ENCODE data around the gene SLC4A3.

SLC4A3 gene

DNA sequence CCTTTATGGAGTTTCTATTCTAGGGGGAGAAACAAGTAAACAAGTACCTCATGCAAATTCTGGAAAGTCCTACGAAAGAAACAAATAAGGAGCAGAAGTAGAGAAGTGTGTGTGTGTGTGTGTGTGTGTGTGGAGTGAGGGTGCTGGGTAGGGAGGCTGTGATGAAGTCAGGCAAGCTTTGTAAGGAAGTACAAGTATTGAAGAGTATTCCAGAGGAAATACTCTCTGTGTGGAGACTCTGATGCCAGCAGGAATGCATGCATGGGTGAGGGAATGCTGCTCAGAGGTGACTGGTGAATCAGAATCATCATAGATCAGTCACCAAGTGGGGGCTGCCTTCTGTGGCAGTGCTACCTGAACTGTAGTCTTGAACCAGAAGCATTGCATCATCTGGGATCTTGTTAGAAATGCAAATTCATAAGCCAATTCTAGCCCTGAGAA lies 34.5 kb downstream of the SLC4A3 start:
- H3K27ac ChIP-seq (ENCODE audit: low read depth, low read length) = no peak overlapping the region
- H3K4me3 ChIP-seq (ENCODE audit: low read depth in 1 of 2, low read length in 2 of 2) = no peak overlapping the region
- peaks cover 0 to 7% of the 10 kb centered on the region in 2 donors for H3K9me3 ChIP-seq (ENCODE audit: control insufficient read depth in 1 of 2, low read length in 2 of 2)
- no peak overlapping the region for H3K9ac ChIP-seq (ENCODE audit: low read depth in 1 of 2, low read length in 2 of 2)
- no peaks in the 10 kb centered on the region for H3K4me1 ChIP-seq (ENCODE audit: control insufficient read depth in 1 of 2, insufficient read depth in 2 of 2, low read length in 2 of 2)
- H3K36me3 ChIP-seq (ENCODE audit: control insufficient read depth in 1 of 2, insufficient read depth in 2 of 2, low read length in 2 of 2) = no peaks in the 10 kb centered on the region
- no peaks in the 10 kb centered on the region for H3K27me3 ChIP-seq (ENCODE audit: control insufficient read depth in 1 of 2, insufficient read depth in 2 of 2, low read length in 2 of 2)

DNA sequence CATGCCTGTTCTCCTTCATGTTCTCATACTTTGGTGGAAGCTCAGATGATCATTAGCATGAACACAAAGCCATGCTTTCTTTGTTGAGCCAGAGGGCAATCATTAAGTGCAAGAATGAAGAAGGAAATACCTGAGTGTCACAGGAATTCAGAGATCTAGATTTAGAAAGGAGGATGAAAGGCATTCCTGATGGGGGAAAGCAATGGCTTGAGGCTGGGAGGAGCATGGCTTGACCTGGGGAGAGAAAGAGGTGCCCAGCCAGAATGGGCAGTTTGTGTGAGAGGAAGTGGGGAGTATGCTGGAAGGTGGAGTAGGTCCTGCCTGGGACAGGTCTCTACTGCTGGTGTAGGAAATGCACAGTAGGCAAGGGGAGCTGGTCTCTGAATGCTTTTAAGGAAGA lies 35.1 kb downstream of the SLC4A3 start:
- Histone ChIP-seq H3K27ac (ENCODE audit: low read depth, low read length) (no peak overlapping the region), H3K4me3 (ENCODE audit: low read depth in 1 of 2, low read length in 2 of 2) (no peak overlapping the region), H3K9ac (ENCODE audit: low read depth in 1 of 2, low read length in 2 of 2) (no peak overlapping the region), H3K27me3 (ENCODE audit: control insufficient read depth in 1 of 2, insufficient read depth in 2 of 2, low read length in 2 of 2) (no peaks in the 10 kb centered on the region), H3K9me3 (ENCODE audit: control insufficient read depth in 1 of 2, low read length in 2 of 2) (peaks cover 0 to 7% of the 10 kb centered on the region in 2 donors), H3K4me1 (ENCODE audit: control insufficient read depth in 1 of 2, insufficient read depth in 2 of 2, low read length in 2 of 2) (no peaks in the 10 kb centered on the region), H3K36me3 (ENCODE audit: control insufficient read depth in 1 of 2, insufficient read depth in 2 of 2, low read length in 2 of 2) (no peaks in the 10 kb centered on the region)

DNA sequence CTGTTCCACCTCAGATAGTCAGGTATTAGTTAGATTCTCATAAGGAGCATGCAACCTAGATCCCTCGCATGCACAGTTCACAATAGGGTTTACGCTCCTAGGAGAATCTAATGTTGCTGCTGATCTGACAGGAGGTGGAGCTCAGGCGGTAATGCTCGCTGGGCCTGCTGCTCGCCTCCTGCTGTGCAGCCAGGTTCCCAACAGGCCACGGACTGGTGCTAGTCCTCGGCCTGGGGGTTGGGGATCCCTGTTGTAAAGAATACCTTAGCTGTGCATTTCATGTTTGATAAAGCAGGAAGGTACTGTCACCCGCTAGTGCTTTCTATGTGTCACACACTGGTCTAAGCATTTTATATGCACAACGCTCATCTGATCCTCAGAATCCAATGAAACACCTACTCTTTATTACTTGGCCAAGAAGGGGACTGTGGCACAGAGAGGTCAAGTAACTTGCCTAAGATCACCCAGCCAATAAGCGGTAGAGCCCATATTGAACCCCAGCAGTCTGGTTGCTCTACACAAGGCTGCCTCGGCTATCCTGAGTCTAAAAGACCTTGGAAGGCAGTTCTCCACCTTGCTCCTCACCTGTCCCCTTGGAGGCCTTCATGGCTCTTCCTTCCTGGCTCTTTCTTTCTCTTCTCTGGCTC lies 35.8 kb downstream of the SLC4A3 start:
- peaks cover 0 to 7% of the 10 kb centered on the region in 2 donors for H3K9me3 ChIP-seq (ENCODE audit: control insufficient read depth in 1 of 2, low read length in 2 of 2)
- no peak overlapping the region for H3K27ac ChIP-seq (ENCODE audit: low read depth, low read length)
- H3K27me3 ChIP-seq (ENCODE audit: control insufficient read depth in 1 of 2, insufficient read depth in 2 of 2, low read length in 2 of 2) = no peaks in the 10 kb centered on the region
- no peaks in the 10 kb centered on the region for H3K4me1 ChIP-seq (ENCODE audit: control insufficient read depth in 1 of 2, insufficient read depth in 2 of 2, low read length in 2 of 2)
- no peak overlapping the region for H3K9ac ChIP-seq (ENCODE audit: low read depth in 1 of 2, low read length in 2 of 2)
- H3K36me3 ChIP-seq (ENCODE audit: control insufficient read depth in 1 of 2, insufficient read depth in 2 of 2, low read length in 2 of 2) = no peaks in the 10 kb centered on the region
- no peak overlapping the region for H3K4me3 ChIP-seq (ENCODE audit: low read depth in 1 of 2, low read length in 2 of 2)

DNA sequence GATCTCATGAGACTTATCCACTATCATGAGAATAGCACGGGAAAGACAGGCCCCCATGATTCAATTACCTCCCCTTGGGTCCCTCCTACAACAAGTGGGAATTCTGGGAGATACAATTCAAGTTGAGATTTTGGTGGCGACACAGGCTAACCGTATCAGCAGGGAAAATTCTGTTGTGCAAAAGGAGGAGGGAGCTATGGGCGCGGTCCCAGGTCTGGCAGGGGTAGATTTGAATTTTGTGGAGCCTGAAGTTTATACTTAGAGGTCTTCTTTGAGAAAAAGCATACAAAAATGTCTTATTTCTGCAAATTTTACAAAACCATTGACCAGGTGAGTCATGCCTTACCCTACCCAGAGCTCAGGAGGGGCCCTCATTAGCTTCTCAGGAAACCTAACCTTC lies 36.6 kb downstream of the SLC4A3 start:
- H3K27me3 ChIP-seq (ENCODE audit: control insufficient read depth in 1 of 2, insufficient read depth in 2 of 2, low read length in 2 of 2) = no peaks in the 10 kb centered on the region
- H3K36me3 ChIP-seq (ENCODE audit: control insufficient read depth in 1 of 2, insufficient read depth in 2 of 2, low read length in 2 of 2) = no peaks in the 10 kb centered on the region
- no peak overlapping the region for H3K9ac ChIP-seq (ENCODE audit: low read depth in 1 of 2, low read length in 2 of 2)
- H3K4me1 ChIP-seq (ENCODE audit: control insufficient read depth in 1 of 2, insufficient read depth in 2 of 2, low read length in 2 of 2) = no peaks in the 10 kb centered on the region
- H3K27ac ChIP-seq (ENCODE audit: low read depth, low read length) = no peak overlapping the region
- H3K4me3 ChIP-seq (ENCODE audit: low read depth in 1 of 2, low read length in 2 of 2) = no peak overlapping the region
- H3K9me3 ChIP-seq (ENCODE audit: control insufficient read depth in 1 of 2, low read length in 2 of 2) = peaks cover 0 to 7% of the 10 kb centered on the region in 2 donors

DNA sequence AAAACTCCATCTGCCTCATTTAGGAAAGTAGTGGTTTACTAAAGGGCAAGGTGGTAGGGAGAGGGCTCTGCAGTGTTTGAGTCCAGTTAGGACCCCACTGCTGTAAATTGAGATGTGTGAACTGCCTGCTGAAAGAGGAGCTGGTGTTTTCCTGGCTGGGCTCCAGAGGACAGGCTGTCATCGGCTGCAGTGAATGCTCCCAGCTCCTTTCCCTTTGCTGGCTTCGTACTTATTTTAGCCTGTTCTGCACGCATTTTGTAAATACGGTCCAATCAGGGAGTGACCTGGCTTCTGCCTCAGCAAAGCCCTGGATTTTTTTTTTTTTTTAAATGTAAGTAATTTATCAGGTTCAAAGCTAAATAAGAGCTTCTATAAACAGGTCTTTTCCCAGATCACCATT lies 37.5 kb downstream of the SLC4A3 start:
- no peaks in the 10 kb centered on the region for H3K36me3 ChIP-seq (ENCODE audit: control insufficient read depth in 1 of 2, insufficient read depth in 2 of 2, low read length in 2 of 2)
- no peaks in the 10 kb centered on the region for H3K27me3 ChIP-seq (ENCODE audit: control insufficient read depth in 1 of 2, insufficient read depth in 2 of 2, low read length in 2 of 2)
- peaks cover 0 to 7% of the 10 kb centered on the region in 2 donors for H3K9me3 ChIP-seq (ENCODE audit: control insufficient read depth in 1 of 2, low read length in 2 of 2)
- no peak overlapping the region for H3K9ac ChIP-seq (ENCODE audit: low read depth in 1 of 2, low read length in 2 of 2)
- no peaks in the 10 kb centered on the region for H3K4me1 ChIP-seq (ENCODE audit: control insufficient read depth in 1 of 2, insufficient read depth in 2 of 2, low read length in 2 of 2)
- no peak overlapping the region for H3K4me3 ChIP-seq (ENCODE audit: low read depth in 1 of 2, low read length in 2 of 2)
- H3K27ac ChIP-seq (ENCODE audit: low read depth, low read length) = no peak overlapping the region

DNA sequence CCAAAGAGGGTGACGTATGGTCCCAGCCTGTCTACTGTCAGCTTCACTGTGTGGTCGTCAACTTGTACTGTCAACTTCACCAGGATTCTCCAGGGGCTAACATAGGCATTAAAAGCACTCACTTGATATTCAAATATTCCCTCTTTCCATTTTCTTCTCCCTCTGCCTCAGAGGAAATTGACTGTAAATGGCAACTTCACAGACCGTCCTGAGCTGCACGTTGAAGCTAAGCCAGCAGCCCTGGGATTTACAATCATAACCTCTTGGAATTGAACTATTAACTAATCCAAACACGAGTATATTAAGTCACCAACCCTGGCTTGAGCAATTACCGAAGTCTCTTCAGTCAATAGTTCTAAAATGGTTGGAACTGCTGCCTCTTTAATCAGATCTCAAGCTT lies 38.5 kb downstream of the SLC4A3 start:
- Histone ChIP-seq H3K27ac (ENCODE audit: low read depth, low read length) (no peak overlapping the region), H3K9ac (ENCODE audit: low read depth in 1 of 2, low read length in 2 of 2) (no peak overlapping the region), H3K4me3 (ENCODE audit: low read depth in 1 of 2, low read length in 2 of 2) (no peak overlapping the region), H3K27me3 (ENCODE audit: control insufficient read depth in 1 of 2, insufficient read depth in 2 of 2, low read length in 2 of 2) (no peaks in the 10 kb centered on the region), H3K36me3 (ENCODE audit: control insufficient read depth in 1 of 2, insufficient read depth in 2 of 2, low read length in 2 of 2) (no peaks in the 10 kb centered on the region), H3K4me1 (ENCODE audit: control insufficient read depth in 1 of 2, insufficient read depth in 2 of 2, low read length in 2 of 2) (no peaks in the 10 kb centered on the region), H3K9me3 (ENCODE audit: control insufficient read depth in 1 of 2, low read length in 2 of 2) (peaks cover 0 to 6% of the 10 kb centered on the region in 2 donors)

DNA sequence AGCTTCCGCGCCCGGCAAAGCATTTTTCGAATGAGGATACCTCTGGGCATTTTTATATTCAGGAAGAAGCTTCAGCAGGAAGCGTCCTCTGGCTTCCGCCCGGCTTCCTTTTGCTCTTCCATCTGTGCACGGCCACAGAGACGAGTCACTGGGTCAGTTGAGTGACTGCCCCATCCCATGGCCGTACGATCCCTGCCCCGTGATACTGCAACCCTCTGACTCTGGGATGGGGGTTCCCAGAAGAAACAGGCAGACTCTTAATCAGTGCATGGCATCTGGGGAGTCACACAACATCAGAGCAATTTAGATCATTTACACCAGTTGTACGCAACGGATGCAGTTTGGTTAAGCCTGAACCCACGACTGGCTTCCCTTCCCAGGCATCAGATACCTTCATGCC lies 40.9 kb downstream of the SLC4A3 start:
- H3K27me3 ChIP-seq (ENCODE audit: control insufficient read depth in 1 of 2, insufficient read depth in 2 of 2, low read length in 2 of 2) = no peaks in the 10 kb centered on the region

DNA sequence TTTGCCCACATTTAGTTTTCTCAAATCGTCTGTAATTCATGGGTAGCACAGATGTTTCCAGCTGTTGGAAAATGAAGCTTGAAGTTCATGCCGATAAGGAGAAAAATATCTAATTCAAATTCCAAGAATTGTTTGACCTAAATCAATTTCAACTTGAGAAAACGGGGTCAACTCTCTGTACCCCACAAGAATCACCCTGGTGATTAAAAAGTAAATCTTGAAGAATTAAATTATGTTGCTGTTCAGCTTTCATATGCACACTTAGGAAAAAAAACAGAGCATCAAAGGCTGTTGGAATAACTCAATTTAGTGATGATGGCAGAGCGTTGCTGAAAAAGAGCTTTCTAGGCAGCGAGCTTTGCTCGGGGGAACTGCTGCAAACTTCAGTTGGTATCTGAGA lies 43.0 kb downstream of the SLC4A3 start:
- peaks cover 0 to 2% of the 10 kb centered on the region in 2 donors for H3K27me3 ChIP-seq (ENCODE audit: control insufficient read depth in 1 of 2, insufficient read depth in 2 of 2, low read length in 2 of 2)
- no peak overlapping the region for H3K27ac ChIP-seq (ENCODE audit: low read depth, low read length)
- H3K36me3 ChIP-seq (ENCODE audit: control insufficient read depth in 1 of 2, insufficient read depth in 2 of 2, low read length in 2 of 2) = no peaks in the 10 kb centered on the region
- H3K9me3 ChIP-seq (ENCODE audit: control insufficient read depth in 1 of 2, low read length in 2 of 2) = no peaks in the 10 kb centered on the region
- H3K4me1 ChIP-seq (ENCODE audit: control insufficient read depth in 1 of 2, insufficient read depth in 2 of 2, low read length in 2 of 2) = no peaks in the 10 kb centered on the region
- no peak overlapping the region for H3K9ac ChIP-seq (ENCODE audit: low read depth in 1 of 2, low read length in 2 of 2)
- no peak overlapping the region for H3K4me3 ChIP-seq (ENCODE audit: low read depth in 1 of 2, low read length in 2 of 2)

More for the DNA sequence above, 40.9 kb downstream of the SLC4A3 start:
- Histone ChIP-seq H3K36me3 (ENCODE audit: control insufficient read depth in 1 of 2, insufficient read depth in 2 of 2, low read length in 2 of 2) (no peaks in the 10 kb centered on the region), H3K9me3 (ENCODE audit: control insufficient read depth in 1 of 2, low read length in 2 of 2) (no peaks in the 10 kb centered on the region), H3K27ac (ENCODE audit: low read depth, low read length) (no peak overlapping the region), H3K4me1 (ENCODE audit: control insufficient read depth in 1 of 2, insufficient read depth in 2 of 2, low read length in 2 of 2) (no peaks in the 10 kb centered on the region), H3K9ac (ENCODE audit: low read depth in 1 of 2, low read length in 2 of 2) (no peak overlapping the region), H3K4me3 (ENCODE audit: low read depth in 1 of 2, low read length in 2 of 2) (no peak overlapping the region)

DNA sequence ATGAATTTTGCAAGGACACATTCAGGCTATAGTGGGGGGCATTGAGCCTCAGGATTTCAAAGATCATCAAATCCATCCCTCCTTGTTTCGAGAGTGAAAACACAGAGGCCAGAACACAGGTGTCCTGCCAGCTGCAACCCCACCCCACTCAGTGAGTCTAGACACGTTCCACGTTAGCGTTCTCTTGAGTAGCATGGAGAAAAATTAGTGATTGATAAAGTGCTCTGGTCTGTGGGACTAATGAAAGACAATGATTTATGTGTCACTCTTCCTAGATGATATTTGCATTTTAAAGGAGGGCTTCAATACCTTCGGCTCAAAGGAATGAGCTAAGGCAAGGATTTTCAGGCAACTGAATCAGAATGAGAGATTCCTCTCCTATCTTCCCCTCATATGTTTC lies 43.8 kb downstream of the SLC4A3 start:
- Histone ChIP-seq H3K4me3 (ENCODE audit: low read depth in 1 of 2, low read length in 2 of 2) (no peak overlapping the region), H3K9ac (ENCODE audit: low read depth in 1 of 2, low read length in 2 of 2) (no peak overlapping the region), H3K9me3 (ENCODE audit: control insufficient read depth in 1 of 2, low read length in 2 of 2) (no peaks in the 10 kb centered on the region), H3K36me3 (ENCODE audit: control insufficient read depth in 1 of 2, insufficient read depth in 2 of 2, low read length in 2 of 2) (no peaks in the 10 kb centered on the region), H3K27ac (ENCODE audit: low read depth, low read length) (no peak overlapping the region), H3K4me1 (ENCODE audit: control insufficient read depth in 1 of 2, insufficient read depth in 2 of 2, low read length in 2 of 2) (no peaks in the 10 kb centered on the region), H3K27me3 (ENCODE audit: control insufficient read depth in 1 of 2, insufficient read depth in 2 of 2, low read length in 2 of 2) (peaks cover 0 to 7% of the 10 kb centered on the region in 2 donors)

DNA sequence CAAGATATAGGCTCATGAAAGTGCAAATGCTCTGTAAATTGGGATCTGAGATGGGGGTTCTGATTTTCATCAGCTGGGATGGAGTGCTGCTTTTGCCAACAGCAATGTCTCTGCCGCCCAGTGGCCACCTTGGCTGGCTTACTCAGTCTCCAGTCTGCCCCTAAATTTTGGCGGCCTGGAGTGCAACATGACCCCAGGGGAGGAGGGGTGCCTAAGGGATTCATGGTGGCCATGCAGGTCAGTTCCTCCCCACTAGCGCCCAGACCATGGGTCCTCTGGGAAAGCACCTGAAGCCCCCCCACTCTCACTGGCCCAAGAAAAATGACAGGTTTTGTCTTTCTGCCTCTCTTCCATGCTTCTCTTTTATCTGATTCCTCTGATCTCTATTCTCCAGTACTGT lies 45.0 kb downstream of the SLC4A3 start:
- no peaks in the 10 kb centered on the region for H3K36me3 ChIP-seq (ENCODE audit: control insufficient read depth in 1 of 2, insufficient read depth in 2 of 2, low read length in 2 of 2)
- no peaks in the 10 kb centered on the region for H3K9me3 ChIP-seq (ENCODE audit: control insufficient read depth in 1 of 2, low read length in 2 of 2)
- no peak overlapping the region for H3K27ac ChIP-seq (ENCODE audit: low read depth, low read length)
- H3K9ac ChIP-seq (ENCODE audit: low read depth in 1 of 2, low read length in 2 of 2) = no peak overlapping the region
- no peaks in the 10 kb centered on the region for H3K4me1 ChIP-seq (ENCODE audit: control insufficient read depth in 1 of 2, insufficient read depth in 2 of 2, low read length in 2 of 2)
- H3K27me3 ChIP-seq (ENCODE audit: control insufficient read depth in 1 of 2, insufficient read depth in 2 of 2, low read length in 2 of 2) = peaks cover 0 to 9% of the 10 kb centered on the region in 2 donors
- no peak overlapping the region for H3K4me3 ChIP-seq (ENCODE audit: low read depth in 1 of 2, low read length in 2 of 2)

Measured in duodenal mucosa (tissue), 2 donors.